Lower leg skin (tissue), 3 donors: Measurements from ENCODE around the gene ABR.

Experiments
- POLR2A ChIP-seq, 2 donors: fragments of 450-650 bp; IDR thresholded peaks; one replicate each; pipeline ENCODE4 v1.6.1; 2016 to 2017; ENCODE audit warnings: antibody characterized with exemption in 2 of 2, mild to moderate bottlenecking in 1 of 2, moderate library complexity in 1 of 2
- TF ChIP-seq, protein P1 (sequence below), 3 donors: fragments of 450-650 bp; IDR thresholded peaks; one replicate each; pipeline ENCODE4 v1.5.1; 2016; ENCODE audit warnings: antibody characterized with exemption in 3 of 3, mild to moderate bottlenecking in 3 of 3, moderate library complexity in 2 of 3

DNA sequence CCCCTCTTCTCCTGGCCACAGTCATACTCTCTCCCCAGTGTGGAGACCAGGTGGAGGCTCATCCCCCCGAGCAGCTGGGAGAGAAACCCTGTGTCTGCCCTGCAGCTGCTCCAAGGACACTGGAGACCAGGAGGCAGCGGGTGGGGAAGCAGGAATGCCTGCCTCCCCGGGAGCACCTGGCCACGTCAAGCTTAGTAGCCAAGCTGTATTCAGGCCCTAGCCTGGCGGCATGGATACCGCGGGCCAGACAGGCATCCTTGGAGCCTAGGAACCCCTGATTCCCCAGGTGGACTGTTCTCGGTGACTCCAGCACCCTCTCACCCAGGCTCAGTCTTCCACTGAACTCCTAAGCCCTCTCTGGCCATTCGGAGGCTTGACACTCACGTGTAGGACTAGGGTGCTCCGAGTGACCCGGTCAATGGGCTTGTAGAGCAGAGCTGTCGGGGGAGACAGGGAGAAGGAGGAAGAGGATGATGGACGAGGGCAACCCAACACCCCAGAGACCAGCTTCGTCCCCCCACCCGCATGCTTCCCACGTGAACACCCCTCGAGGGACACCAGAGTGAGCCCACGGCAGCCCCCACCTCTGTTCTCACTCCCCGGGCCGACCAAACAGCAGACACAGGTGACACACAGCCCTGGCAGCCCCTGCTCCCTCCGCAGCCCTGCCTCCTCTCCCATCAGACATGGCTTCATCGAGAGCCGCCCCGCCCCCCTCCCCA is 106.4 kb downstream of the ABR start:
- TF ChIP-seq, protein P1, sequence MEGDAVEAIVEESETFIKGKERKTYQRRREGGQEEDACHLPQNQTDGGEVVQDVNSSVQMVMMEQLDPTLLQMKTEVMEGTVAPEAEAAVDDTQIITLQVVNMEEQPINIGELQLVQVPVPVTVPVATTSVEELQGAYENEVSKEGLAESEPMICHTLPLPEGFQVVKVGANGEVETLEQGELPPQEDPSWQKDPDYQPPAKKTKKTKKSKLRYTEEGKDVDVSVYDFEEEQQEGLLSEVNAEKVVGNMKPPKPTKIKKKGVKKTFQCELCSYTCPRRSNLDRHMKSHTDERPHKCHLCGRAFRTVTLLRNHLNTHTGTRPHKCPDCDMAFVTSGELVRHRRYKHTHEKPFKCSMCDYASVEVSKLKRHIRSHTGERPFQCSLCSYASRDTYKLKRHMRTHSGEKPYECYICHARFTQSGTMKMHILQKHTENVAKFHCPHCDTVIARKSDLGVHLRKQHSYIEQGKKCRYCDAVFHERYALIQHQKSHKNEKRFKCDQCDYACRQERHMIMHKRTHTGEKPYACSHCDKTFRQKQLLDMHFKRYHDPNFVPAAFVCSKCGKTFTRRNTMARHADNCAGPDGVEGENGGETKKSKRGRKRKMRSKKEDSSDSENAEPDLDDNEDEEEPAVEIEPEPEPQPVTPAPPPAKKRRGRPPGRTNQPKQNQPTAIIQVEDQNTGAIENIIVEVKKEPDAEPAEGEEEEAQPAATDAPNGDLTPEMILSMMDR (IDR thresholded peaks at IDR 0.05), result no peak
- no peak for TF ChIP-seq POLR2A (IDR thresholded peaks at IDR 0.05)
